Breast epithelium (tissue), 3 donors: ENCODE data around the gene RCOR3.

Source experiments
- POLR2AphosphoS5 ChIP-seq, 3 donors: sonication (generic); formaldehyde crosslinking; IDR thresholded peaks; one replicate each; pipeline ENCODE4 v1.6.1; 2017; ENCODE audit warnings: antibody characterized with exemption in 3 of 3
- TF ChIP-seq, protein P1 (sequence below), 3 donors: fragments of 450-650 bp; IDR thresholded peaks; one replicate each; pipeline ENCODE4 v1.5.1; 2016 to 2017; ENCODE audit warnings: antibody characterized with exemption in 3 of 3, mild to moderate bottlenecking in 3 of 3, moderate library complexity in 3 of 3

DNA sequence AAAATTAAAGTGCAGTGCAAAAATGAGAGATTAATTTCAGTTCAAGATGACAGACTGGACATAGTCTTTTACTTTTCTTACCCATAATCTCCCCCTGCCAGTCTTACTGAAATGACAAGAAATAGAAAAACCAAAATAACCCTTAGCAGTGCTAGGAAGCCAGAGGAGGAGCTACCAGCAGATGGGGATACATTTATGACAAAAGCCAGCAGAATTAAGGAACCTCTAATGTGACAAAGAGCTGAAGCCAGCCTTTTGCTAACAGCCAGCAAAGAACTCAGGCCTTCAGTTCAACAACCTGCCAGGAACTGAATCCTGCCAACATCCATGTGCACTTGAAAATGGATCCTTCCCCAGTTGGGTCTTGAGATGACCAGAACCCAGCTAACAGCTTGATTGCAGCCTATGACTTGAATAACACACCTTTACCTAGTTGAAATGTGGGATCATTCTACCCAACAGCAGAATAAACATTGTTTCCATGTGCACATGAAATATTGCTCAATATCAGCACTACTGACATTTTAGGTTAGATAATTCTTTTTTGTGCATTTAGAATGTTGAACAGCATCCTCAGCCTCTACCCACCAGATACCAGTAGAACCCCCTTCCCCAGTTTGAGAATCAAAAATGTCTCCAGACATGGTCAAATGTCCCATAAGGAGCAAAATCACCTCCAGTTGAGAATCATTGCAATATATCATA lies 59.6 kb downstream of the RCOR3 start:
- TF ChIP-seq, protein P1, sequence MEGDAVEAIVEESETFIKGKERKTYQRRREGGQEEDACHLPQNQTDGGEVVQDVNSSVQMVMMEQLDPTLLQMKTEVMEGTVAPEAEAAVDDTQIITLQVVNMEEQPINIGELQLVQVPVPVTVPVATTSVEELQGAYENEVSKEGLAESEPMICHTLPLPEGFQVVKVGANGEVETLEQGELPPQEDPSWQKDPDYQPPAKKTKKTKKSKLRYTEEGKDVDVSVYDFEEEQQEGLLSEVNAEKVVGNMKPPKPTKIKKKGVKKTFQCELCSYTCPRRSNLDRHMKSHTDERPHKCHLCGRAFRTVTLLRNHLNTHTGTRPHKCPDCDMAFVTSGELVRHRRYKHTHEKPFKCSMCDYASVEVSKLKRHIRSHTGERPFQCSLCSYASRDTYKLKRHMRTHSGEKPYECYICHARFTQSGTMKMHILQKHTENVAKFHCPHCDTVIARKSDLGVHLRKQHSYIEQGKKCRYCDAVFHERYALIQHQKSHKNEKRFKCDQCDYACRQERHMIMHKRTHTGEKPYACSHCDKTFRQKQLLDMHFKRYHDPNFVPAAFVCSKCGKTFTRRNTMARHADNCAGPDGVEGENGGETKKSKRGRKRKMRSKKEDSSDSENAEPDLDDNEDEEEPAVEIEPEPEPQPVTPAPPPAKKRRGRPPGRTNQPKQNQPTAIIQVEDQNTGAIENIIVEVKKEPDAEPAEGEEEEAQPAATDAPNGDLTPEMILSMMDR (IDR thresholded peaks at IDR 0.05), result no peak
- no peak for TF ChIP-seq POLR2AphosphoS5 (IDR thresholded peaks at IDR 0.05)
